ENCODE measurements around the gene CLIP1.

DNA sequence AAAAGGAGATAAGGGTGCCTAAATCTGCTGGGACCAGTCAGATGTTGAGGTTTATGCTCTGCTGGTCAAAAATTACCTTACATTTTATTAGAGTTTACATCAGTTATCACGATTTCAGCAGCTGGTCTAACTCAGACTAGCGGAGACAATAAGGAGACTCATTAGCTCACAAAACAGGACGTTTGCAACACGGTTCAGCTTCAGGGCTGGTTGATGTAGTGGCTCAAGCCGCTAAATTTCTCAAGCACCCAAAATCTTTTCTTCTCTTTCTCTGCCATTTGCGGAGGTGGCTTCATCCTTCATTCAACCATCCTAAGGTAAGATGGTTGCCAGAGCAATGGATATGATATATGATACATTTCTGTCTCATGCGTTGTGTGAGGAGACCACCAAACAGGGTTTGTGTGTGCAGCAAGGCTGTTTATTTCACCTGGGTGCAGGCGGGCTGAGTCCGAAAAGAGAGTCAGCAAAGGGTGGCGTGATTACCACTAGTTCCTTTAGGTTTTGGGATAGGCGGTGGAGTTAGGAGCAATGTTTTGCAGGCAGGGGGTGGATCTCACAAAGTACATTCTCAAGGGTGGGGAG is 30.3 kb upstream of the CLIP1 start:
- TF ChIP-seq CTCF (IDR thresholded peaks at IDR 0.05 in 4 of 5, conservative IDR thresholded peaks at IDR 0.05 in 1 of 5) (no peak), POLR2A (IDR thresholded peaks at IDR 0.05) (no peak)

Measured in gastrocnemius medialis (tissue), 4 donors.